ENCODE results near the gene BRI3BP.

DNA sequence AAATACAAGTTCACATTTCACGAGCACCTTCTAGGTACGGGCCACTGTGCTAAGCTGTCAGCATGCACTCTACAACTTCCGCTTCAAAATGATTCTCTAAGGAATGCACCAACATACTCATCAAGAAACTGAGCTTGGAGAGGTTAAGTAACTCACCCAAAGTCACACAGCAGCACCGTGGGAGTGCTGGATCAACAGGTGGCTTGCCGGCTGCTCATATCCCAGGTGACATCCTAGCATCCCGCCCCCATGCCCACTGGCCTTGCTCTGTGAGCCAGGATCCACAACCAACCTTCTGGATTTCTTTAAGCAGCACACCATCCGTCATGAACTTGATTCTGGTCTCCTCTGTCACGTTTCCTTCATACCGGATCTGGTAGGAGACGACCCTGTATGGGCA lies 21.2 kb upstream of the BRI3BP start:
- TF ChIP-seq SUZ12 (IDR thresholded peaks at IDR 0.05; ENCODE audit: extremely low read depth, insufficient read depth, insufficient read length): no peak
- no peak for TF ChIP-seq ZNF274 (IDR thresholded peaks at IDR 0.05; ENCODE audit: low read depth, low read length)

Data from NT2/D1 (cell line).